SKM-1 treated with dmso at 0.1 percent for 144 hours (cell line): Measurements from ENCODE around the gene PIGR.

Experiments
- DNase-seq: peaks from one replicate; lab custom pipeline; 2025; ENCODE audit not compliant: unreplicated experiment; lab: John Stamatoyannopoulos, UW

PIGR gene

GRCh38 chr1:206960676-206961386 is 14.6 kb upstream of the PIGR start:
- no peak for DNase-seq

- DNase-seq: no peak
Measured at GRCh38 chr1:206958144-206958543, 11.9 kb upstream of the PIGR start.

GRCh38 chr1:206957639-206958038 is 11.4 kb upstream of the PIGR start:
- DNase-seq: no peak

- no peak for DNase-seq
Measured at GRCh38 chr1:206955476-206956451, 9.5 kb upstream of the PIGR start.

DNA sequence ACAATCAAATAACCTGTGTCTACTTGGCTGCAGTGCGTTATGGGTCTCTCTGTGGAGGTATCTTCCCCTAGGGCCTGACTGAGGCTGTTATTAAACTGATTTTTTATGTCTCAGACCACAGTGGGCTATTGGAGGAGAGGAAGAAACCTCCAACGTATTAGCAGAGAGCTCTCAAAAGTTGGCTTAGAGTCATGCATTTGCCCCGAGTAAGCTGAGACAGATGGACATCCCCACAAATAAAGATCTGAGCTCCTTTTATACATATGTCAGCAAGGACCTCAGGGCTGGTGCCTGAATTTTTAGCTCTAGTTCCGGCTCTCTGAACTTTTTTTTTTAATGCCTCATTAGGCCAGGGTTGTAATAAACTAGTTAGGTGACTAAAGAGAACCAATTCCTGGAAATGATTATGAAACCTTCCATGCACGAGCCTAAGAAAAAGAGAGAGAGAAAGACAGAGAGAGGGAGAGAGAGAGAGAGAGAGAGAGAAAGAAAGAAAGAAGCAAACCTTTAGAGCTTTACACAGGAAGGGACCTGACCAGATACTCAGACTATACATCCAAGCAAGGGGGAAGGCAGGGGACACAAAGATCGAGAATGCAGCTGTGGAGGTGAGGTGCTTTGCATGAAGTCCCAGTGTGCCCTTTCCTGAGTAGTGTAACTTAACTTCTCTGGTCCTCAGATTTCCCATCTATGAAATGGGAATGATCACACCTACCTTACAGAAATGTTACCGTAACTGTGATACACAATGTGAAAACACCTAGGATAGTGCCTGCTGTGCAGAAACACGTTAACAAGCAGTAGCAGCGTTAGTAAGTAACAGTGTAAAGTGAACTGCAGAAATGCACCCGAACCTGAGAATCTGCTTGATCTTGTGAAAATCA is 8.4 kb upstream of the PIGR start:
- DNase-seq: no peak

- DNase-seq: peak; percentile 38
Measured at GRCh38 chr1:206953626-206954025, 7.4 kb upstream of the PIGR start.

DNA sequence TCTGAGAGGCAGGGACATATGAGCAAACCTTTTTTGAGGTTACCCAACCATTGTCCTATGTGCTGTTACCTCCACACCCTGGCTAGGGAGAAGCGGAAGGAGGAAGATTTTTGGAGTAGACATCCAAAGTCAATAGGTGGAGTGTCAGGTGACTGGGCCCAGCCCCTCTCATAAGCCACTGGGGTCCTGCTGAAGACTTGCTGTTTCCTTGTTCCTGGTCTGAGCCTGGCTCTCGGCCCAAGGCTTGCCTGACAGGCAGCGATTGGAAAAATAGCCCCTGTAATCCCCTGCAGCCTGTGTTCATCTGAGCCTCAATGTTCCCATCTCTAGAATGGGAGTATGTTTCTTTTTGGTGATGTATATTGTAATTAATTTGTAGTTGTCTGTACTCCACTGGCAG is 6.9 kb upstream of the PIGR start:
- no peak for DNase-seq

DNA sequence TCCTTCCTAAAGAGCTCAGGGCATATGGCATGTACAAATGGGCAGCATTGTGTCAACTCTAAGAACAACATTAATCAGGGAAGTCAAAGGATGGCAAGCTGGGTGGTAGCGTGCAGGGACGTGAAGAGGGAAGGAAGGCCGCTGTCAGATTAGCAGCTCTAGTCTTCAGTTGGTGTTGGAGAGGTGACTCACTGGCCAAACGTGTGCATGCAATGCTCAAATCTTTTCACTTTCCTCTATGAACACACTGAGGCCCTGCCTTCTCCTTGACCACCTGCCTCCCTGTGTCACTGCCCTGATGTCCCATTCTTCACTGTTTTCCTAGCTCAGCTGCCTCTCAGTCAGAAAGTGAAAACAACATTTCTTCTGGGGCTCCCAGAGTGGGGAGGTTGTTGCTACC is 5.9 kb upstream of the PIGR start:
- DNase-seq: peak; percentile 89

GRCh38 chr1:206951318-206952100 is 5.2 kb upstream of the PIGR start:
- DNase-seq: no peak

DNA sequence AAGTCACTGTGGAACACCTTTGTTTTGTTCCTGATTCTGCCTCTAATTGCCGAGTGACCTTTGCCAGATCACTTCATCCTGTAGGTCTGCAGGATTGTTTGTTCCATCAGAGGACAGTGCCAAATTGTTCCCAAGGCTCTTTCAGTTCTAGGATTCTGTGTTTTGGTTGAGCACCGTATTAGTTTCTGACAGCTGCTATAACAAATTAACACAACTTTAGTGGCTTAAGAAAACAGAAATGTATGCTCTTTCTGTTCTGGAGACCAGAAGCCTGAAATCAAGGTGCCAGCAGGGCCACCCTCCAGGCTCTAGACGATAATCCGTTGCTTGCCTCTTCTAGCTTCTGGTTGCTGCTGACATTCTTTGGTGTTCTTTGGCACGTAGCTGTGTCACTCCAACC is 3.4 kb upstream of the PIGR start:
- DNase-seq: no peak

DNA sequence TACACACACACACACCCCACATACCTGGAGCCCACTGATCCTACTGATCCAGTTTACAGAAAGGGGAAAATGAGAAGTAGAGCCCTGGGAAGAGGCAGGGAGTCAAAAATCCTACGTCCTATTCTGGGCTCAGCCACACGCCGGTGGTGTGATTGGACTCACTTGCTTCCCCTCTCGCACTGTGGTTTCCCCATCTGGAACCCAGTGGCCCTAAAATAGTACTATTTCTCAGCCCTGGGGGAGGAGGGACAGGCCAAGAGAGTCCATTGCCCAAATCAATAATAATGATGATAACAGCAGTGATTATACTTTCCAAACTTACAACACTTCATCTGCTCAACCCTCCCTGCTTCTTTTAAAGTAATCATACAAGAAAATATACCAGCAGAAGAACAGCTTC is 2.9 kb upstream of the PIGR start:
- peak; percentile 25 for DNase-seq

DNA sequence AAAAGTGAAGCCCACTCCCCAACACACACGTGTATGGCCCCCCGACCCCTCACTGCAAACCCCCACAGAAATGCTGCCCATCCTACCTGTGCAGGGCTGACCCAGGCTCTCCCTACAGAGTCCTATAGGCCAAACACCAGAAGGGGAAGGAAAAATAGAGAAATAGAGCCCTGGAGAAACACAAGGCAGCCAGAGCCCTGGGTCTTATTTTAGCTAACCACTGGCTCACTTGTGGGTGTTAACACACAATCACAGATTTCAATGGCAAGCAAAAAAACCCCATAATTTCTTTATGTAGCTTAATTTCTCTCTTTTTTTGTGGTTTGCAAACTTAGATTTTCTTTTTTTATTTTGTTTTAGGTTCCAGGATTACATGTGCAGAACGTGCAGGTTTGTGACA is 989 bp upstream of the PIGR start:
- peak; percentile 49 for DNase-seq

DNA sequence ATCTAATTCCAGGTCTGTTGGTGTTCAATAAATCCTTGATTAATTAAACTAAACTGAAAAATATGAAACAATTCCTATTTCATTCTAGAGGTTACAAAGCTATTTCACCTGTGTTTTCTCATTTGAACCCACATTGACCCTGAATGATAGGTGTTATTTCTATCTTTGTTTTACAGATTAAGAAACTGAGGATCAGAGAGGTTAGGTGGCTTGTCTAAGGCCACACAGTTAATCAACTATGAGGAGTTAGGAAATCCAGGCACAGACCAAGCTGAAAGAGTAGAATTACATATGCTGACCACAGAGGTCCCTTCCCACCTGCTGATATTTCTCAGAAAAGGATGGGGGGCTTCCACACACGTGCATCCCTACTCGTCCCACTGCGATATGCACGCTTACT is 487 bp downstream of the PIGR start:
- no peak for DNase-seq

DNA sequence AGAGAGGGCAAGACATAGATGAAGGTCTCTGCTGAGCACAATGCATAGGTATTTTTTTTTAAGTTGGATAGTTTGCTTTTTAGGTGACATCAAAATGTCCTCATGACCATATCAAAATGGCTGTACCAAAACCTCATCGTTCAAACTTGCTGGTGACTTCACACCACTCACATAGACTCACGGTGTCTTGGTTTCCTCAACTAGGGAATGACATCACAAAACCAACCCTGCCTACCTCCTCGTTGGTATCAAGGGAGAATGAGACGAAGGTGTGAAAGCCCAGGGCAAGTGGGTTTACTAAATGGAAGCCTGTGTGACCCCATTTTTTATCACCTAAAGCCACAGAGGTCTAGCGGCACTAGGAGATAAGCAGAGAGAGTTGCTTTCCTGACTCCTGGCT is 1.6 kb downstream of the PIGR start:
- DNase-seq: no peak

GRCh38 chr1:206941766-206942418 is 4.4 kb downstream of the PIGR start:
- no peak for DNase-seq

DNA sequence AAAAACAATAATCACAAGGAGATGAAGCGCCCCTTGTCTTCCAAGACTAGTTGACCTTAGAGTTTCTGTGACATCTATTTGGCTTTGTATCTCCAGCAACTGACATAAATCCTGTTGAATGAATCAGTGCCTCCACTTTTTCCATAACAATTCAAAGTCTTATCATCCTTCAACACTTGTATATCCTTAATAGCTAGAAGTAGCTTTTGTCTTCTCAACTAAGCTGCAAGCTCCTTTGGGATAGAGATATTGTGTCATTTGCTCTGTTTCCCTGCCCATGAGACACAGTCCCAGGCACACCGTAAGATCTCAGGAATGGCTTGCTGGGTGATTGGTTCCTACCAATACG is 5.7 kb downstream of the PIGR start:
- no peak for DNase-seq

GRCh38 chr1:206939841-206940587 is 6.3 kb downstream of the PIGR start:
- no peak for DNase-seq

DNA sequence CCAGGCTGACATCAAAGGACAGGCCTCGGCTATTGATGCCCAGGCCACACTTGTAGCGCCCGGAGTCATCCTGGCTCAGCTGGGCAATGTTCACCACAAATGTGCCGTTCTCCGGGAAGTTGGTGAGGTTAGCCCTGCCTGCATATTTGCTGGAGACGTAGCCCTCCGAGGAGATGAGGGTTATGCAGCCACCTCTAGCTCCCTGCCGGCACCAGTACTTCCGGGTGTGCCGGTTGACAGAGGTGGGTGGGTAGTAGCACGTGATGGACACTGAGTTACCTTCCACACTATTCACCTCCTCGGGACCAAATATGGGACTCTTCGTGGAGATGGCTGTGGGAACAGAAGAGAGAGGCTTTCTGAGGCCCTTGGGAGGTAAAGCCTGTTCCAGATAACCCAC is 7.1 kb downstream of the PIGR start:
- no peak for DNase-seq

- DNase-seq: no peak
Measured at GRCh38 chr1:206937425-206937824, 8.8 kb downstream of the PIGR start.
